ENCODE measurements around the gene MPL. TPM values are rescaled to one million over a fixed set of nuclear protein-coding genes. Genes with fewer than 3 reads are reported as not detected.

Gene MPL
- total RNA-seq, 2 donors from 2014 or later: 0.39 TPM; not detected in 1

DNA sequence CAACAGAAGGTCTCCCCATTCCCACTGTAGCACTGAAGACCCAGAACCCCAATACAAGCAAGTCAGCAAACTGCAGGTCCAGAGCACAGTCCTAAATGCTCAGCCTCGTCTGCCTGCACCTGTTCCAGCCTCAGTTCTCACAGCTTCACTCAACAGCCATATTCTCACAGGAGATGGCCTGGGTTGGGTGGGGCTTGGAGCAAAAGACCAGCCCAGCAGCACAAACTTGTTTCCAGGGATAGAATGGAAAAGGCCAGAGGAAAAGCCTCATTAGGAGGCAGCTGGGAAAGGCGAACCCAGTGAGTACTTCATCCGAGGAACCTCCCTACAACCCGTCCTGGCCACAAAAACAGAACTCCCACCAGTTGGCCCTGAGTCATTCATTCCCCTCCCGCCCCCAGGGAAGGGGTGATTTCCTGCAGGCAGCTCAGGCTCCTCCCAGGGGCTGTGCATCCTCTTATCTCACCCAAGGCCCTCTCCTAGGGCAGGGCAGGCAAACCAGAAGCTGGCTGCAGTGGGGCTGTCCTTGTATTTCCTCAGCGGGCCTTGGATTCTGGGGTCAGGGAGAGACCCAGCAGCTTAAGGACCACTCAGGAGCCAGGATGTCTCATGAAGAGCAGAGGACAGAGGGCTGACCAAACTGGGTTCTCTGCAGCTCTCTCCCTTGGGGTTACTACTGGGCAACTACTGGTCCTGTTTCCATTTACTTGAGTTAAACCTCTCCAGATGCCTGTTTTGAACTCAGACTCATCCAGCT is 7.4 kb upstream of the MPL start:
- Histone ChIP-seq H3K9me3 (peaks cover 0 to 10% of the 10 kb centered on the region in 2 donors), H3K27me3 (no peaks in the 10 kb centered on the region), H3K4me1 (peaks cover 0 to 22% of the 10 kb centered on the region in 2 donors), H3K36me3 (no peaks in the 10 kb centered on the region), H3K27ac (peak overlapping the region; percentile 47 to 60), H3K4me3 (no peak overlapping the region)
- no peak for TF ChIP-seq CTCF (IDR thresholded peaks at IDR 0.05)
- DNase-seq (ENCODE audit: low spot score): peak; percentile 80

DNA sequence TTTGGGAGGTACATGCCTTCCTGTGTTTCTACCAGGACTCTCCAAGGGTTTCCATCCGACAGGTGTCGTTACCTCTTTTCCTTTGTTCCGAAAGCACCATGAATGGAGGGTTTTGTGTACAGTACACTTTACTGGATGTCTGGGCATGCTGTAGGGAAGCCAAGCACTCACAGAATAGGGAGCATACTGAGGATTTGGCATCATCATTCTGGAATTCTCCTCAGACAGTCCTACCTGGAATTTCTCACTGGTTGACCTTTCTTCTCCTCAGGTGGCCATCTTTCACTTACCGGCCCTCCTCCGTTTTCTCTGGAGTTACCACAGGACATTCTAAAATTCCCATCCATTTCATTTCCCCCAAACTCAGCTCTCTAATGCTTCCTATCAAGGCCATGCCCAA is 5.9 kb upstream of the MPL start:
- Histone ChIP-seq H3K4me1 (peaks cover 0 to 22% of the 10 kb centered on the region in 2 donors), H3K27ac (no peak overlapping the region), H3K4me3 (no peak overlapping the region), H3K36me3 (no peaks in the 10 kb centered on the region), H3K9me3 (peaks cover 0 to 4% of the 10 kb centered on the region in 2 donors), H3K27me3 (no peaks in the 10 kb centered on the region)
- DNase-seq (ENCODE audit: low spot score): no peak
- no peak for TF ChIP-seq CTCF (IDR thresholded peaks at IDR 0.05)

GRCh38 chr1:43334453-43335205 is 3.0 kb upstream of the MPL start:
- DNase-seq (ENCODE audit: low spot score): no peak
- Histone ChIP-seq H3K4me1 (peaks cover 0 to 18% of the 10 kb centered on the region in 2 donors), H3K4me3 (no peak overlapping the region), H3K36me3 (no peaks in the 10 kb centered on the region), H3K27ac (peak overlapping the region in 1 of 2 donors; percentile 37), H3K27me3 (no peaks in the 10 kb centered on the region), H3K9me3 (no peaks in the 10 kb centered on the region)
- no peak for TF ChIP-seq CTCF (IDR thresholded peaks at IDR 0.05)

GRCh38 chr1:43338001-43338400 is 383 bp downstream of the MPL start:
- Histone ChIP-seq H3K9me3 (no peaks in the 10 kb centered on the region), H3K36me3 (no peaks in the 10 kb centered on the region), H3K27me3 (no peaks in the 10 kb centered on the region), H3K27ac (no peak overlapping the region), H3K4me1 (peaks cover 0 to 7% of the 10 kb centered on the region in 2 donors), H3K4me3 (no peak overlapping the region)
- TF ChIP-seq CTCF (IDR thresholded peaks at IDR 0.05): no peak
- DNase-seq (ENCODE audit: low spot score): no peak

DNA sequence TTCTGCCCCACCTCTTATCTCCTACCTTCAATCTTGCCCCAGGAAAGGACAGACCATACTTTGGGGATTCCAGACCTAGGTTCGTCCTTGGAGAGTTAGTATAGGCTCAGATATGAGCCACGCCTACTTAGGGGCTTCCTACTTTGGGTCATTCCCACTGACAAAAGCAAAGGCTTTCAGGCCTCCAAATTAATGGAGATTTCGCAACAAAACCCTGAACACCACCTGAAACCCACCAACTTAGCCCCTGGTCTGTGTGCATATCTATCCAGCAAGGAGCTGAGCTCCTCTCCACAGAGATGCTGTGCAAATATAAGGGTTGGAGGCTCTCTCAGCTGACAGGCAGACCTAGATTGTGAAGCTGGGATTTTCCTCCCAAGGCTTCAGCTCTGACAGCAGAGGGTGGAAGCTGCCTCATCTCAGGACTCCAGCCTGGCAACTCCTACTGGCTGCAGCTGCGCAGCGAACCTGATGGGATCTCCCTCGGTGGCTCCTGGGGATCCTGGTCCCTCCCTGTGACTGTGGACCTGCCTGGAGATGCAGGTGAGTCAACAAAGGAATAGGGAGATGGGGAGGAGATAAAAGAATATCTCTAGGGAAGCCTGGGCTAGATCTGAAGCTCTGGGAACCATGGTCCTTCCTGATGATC is 2.1 kb downstream of the MPL start:
- Histone ChIP-seq H3K4me1 (peaks cover 0 to 23% of the 10 kb centered on the region in 2 donors), H3K36me3 (no peaks in the 10 kb centered on the region), H3K9me3 (no peaks in the 10 kb centered on the region), H3K27ac (no peak overlapping the region), H3K4me3 (no peak overlapping the region), H3K27me3 (no peaks in the 10 kb centered on the region)
- TF ChIP-seq CTCF (IDR thresholded peaks at IDR 0.05): no peak
- no peak for DNase-seq (ENCODE audit: low spot score)

Measured in right atrium auricular region (tissue), 2 donors.